ENCODE data around the gene HOXB7. TPM values are rescaled to one million over a fixed set of nuclear protein-coding genes. Genes with fewer than 3 reads are reported as not detected.

The HOXB7 gene
- polyA plus RNA-seq, 3 donors = not detected

GRCh38 chr17:48575066-48575582 lies 35.7 kb downstream of the HOXB7 start:
- Histone ChIP-seq H3K4me3 (replicated peaks in 1 of 3; ENCODE audit: low read depth in 2 of 3, low read length in 3 of 3) (no peak overlapping the region), H3K36me3 (replicated peaks in 1 of 2; ENCODE audit: control insufficient read depth in 1 of 2, insufficient read depth in 2 of 2, low read length in 2 of 2) (no peaks in the 10 kb centered on the region), H2AFZ (ENCODE audit: insufficient read depth, low read depth, low read length, poor library complexity, severe bottlenecking) (no peak overlapping the region), H3K79me2 (ENCODE audit: insufficient read depth, low read length) (no peaks in the 10 kb centered on the region), H3K27ac (ENCODE audit: low read depth in 1 of 2, low read length in 2 of 2) (no peak overlapping the region), H3K27me3 (ENCODE audit: control insufficient read depth in 2 of 2, insufficient read depth in 2 of 2, low read length in 2 of 2) (peaks cover 49 to 91% of the 10 kb centered on the region in 2 donors), H3K9ac (ENCODE audit: insufficient read depth, low read length, poor library complexity, severe bottlenecking) (no peak overlapping the region), H3K9me3 (replicated peaks in 1 of 2; ENCODE audit: control insufficient read depth in 1 of 2, insufficient read depth in 1 of 2, low read length in 2 of 2) (peaks cover 0 to 9% of the 10 kb centered on the region in 2 donors), H3K4me2 (replicated peaks; ENCODE audit: extremely low read depth, low read length, poor library complexity, severe bottlenecking) (no peak overlapping the region), H4K20me1 (ENCODE audit: insufficient read depth, low read length) (no peaks in the 10 kb centered on the region), H3K4me1 (ENCODE audit: control insufficient read depth in 1 of 2, insufficient read depth in 2 of 2, low read length in 2 of 2) (peaks cover 28 to 38% of the 10 kb centered on the region in 2 donors)
- Mint-ChIP-seq H3K27me3 (ENCODE audit: low read depth in 3 of 3) (peaks cover 47 to 76% (median 68%) of the 10 kb centered on the region in 3 donors), H3K9me3 (peaks cover 4 to 29% (median 16%) of the 10 kb centered on the region in 7 donors), H3K27ac (no peak overlapping the region), H3K36me3 (peaks cover 10 to 16% of the 10 kb centered on the region in 2 donors), H3K4me3 (peak overlapping the region in 1 of 2 donors; percentile 4), H3K4me1 (peaks cover 36% of the 10 kb centered on the region)
- TF ChIP-seq CTCF (IDR thresholded peaks at IDR 0.05) = no peak
- WGBS (ENCODE audit: insufficient coverage) = 86% methylated on average over 3 of the region's 7 CpGs
- intact Hi-C loops (cut with micrococcal nuclease) = no loop called here
- no peak for DNase-seq

- Histone ChIP-seq H3K79me2 (ENCODE audit: insufficient read depth, low read length) (no peaks in the 10 kb centered on the region), H3K27ac (ENCODE audit: low read depth in 1 of 2, low read length in 2 of 2) (no peak overlapping the region), H3K36me3 (replicated peaks in 1 of 2; ENCODE audit: control insufficient read depth in 1 of 2, insufficient read depth in 2 of 2, low read length in 2 of 2) (no peaks in the 10 kb centered on the region), H4K20me1 (ENCODE audit: insufficient read depth, low read length) (no peaks in the 10 kb centered on the region), H3K4me3 (replicated peaks in 1 of 3; ENCODE audit: low read depth in 2 of 3, low read length in 3 of 3) (no peak overlapping the region), H3K4me1 (ENCODE audit: control insufficient read depth in 1 of 2, insufficient read depth in 2 of 2, low read length in 2 of 2) (peaks cover 28 to 38% of the 10 kb centered on the region in 2 donors), H3K9ac (ENCODE audit: insufficient read depth, low read length, poor library complexity, severe bottlenecking) (no peak overlapping the region), H3K9me3 (replicated peaks in 1 of 2; ENCODE audit: control insufficient read depth in 1 of 2, insufficient read depth in 1 of 2, low read length in 2 of 2) (peaks cover 0 to 9% of the 10 kb centered on the region in 2 donors), H2AFZ (ENCODE audit: insufficient read depth, low read depth, low read length, poor library complexity, severe bottlenecking) (no peak overlapping the region), H3K4me2 (replicated peaks; ENCODE audit: extremely low read depth, low read length, poor library complexity, severe bottlenecking) (no peak overlapping the region), H3K27me3 (ENCODE audit: control insufficient read depth in 2 of 2, insufficient read depth in 2 of 2, low read length in 2 of 2) (peaks cover 49 to 91% of the 10 kb centered on the region in 2 donors)
- intact Hi-C loops (cut with micrococcal nuclease) = no loop called here
- Mint-ChIP-seq H3K27me3 (ENCODE audit: low read depth in 3 of 3) (peaks cover 42 to 72% (median 64%) of the 10 kb centered on the region in 3 donors), H3K4me1 (peaks cover 34% of the 10 kb centered on the region), H3K4me3 (peak overlapping the region in 1 of 2 donors; percentile 8), H3K27ac (no peak overlapping the region), H3K36me3 (peaks cover 7 to 14% of the 10 kb centered on the region in 2 donors), H3K9me3 (peaks cover 4 to 24% (median 13%) of the 10 kb centered on the region in 7 donors)
- no peak for TF ChIP-seq CTCF (IDR thresholded peaks at IDR 0.05)
- no peak for DNase-seq
- WGBS (ENCODE audit: insufficient coverage) = 100% methylated on average over 4 of the region's 8 CpGs
Observed at GRCh38 chr17:48574505-48575065, 36.2 kb downstream of the HOXB7 start.

Data from CD14-positive monocyte (primary cell).